Measurements from ENCODE around the gene PARP4. TPM values are rescaled to one million over a fixed set of nuclear protein-coding genes. Genes with fewer than 3 reads are reported as not detected.
"Not testable (repeated sequence)": the region's sequence is repeated elsewhere in the genome, so short reads cannot be mapped to it uniquely, and the experiment has no call there.

Gene PARP4
- total RNA-seq (2014; rRNA removed; shearing (Covaris generic)) = 52.9 and 57.3 TPM in 2 replicates

- peak; percentile 80 for DNase-seq (ENCODE audit: low spot score)
Measured at GRCh38 chr13:24512197-24512907, at the start of gene PARP4. PARP4 (minus strand) TSS chr13:24512778; CDS start chr13:24503776, 9,002 bp downstream.

DNA sequence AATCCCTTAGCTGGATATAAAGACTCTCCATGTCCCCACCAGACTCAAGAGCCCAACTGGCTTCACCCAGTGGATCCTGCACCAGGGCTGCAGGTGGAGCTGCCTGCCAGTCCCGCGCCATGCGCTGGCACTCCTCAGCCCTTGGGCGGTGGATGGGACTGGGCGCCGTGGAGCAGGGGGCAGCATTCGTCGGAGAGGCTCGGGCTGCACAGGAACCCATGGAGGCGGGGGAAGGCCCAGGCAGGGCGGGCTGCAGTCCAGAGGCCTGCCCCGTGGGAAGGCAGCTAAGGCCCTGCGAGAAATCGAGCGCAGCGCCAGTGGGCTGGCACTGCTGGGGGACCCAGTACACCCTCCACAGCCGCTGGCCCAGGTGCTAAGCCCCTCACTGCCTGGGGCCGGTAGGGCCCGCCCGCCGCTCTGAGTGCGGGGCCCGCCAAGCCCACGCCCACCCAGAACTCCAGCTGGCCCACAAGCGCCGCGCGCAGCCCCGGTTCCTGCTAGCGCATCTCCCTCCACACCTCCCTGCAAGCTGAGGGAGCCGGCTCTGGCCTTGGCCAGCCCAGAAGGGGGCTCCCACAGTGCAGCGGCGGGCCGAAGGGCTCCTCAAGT lies 48.1 kb upstream of the PARP4 start:
- DNase-seq (ENCODE audit: low spot score) = not testable (repeated sequence)

DNA sequence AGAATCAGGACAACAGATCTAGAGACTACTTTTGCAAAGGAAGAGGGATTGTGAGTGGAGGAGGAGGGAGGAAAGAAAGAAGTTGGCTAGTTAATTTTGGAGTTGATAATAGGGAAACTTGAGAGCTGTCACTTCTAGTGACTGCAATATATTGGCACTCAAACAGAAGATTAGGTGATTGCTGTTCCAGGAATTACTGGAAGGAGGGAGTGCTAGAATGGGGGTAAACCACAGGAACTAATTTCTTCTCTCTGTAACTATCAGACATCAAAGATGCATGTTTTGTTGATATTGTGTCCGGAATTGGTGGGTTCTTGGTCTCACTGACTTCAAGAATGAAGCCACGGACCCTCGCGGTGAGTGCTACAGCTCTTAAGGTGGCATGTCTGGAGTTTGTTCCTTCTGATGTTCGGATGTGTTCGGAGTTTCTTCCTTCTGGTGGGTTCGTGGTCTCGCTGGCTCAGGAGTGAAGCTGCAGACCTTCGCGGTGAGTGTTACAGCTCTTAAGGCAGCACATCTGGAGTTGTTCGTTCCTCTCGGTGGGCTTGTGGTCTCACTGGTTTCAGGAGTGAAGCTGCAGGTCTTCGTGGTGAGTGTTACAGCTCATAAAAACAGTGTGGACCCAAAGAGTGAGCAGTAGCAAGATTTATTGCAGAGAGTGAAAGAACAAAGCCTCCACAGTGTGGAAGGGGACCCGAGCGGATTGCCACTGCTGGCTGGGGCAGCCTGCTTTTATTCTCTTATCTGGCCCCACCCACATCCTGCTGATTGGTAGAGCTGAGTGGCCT lies 47.0 kb upstream of the PARP4 start:
- not testable (repeated sequence) for DNase-seq (ENCODE audit: low spot score)

- DNase-seq (ENCODE audit: low spot score) = no peak
Measured at GRCh38 chr13:24557081-24557480, 44.5 kb upstream of the PARP4 start.

GRCh38 chr13:24553892-24554291 lies 41.3 kb upstream of the PARP4 start:
- DNase-seq (ENCODE audit: low spot score) = not testable (repeated sequence)

GRCh38 chr13:24541476-24542352 lies 29.1 kb upstream of the PARP4 start:
- DNase-seq (ENCODE audit: low spot score) = not testable (repeated sequence)

DNA sequence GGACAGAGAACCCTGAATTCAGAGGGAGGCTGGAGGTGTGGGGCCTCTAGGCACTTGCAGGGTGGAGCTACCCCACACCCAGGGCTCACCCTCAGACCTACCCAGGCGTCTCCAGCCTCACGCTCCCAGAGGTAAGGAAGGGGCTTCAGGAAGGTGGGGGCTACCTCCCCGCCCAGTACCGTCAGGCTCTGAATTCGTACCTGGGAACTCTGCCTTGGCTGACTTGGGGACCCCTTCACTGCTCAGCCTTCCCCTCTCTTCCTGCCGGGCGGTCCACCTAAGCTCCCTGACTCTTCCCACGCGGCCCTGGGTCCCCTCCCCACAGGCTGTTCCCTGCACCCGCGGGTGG lies 28.5 kb upstream of the PARP4 start:
- DNase-seq (ENCODE audit: low spot score) = no peak

- DNase-seq (ENCODE audit: low spot score) = no peak
Measured at GRCh38 chr13:24540236-24541126, 27.9 kb upstream of the PARP4 start.

GRCh38 chr13:24539500-24540165 lies 27.1 kb upstream of the PARP4 start:
- DNase-seq (ENCODE audit: low spot score) = no peak

DNA sequence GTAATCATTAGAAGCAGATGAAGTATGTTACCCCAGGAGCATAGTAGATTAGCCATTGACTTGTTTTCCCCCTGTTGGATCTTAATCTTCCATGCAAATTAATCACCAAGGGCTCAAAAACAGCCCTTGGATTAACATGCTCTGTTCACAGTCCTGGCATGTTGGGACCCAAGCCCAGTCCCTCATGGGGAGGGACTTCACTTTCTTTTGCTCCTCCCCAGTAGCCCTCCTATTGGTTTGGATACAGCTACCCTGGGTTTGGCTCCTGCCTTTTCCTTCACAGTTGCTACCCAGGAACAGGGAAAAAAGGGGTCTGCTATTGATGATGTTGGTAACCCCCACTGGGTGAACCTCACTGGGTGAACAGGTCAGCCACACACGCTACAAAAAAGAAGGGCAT lies 16.9 kb upstream of the PARP4 start:
- no peak for DNase-seq (ENCODE audit: low spot score)

DNA sequence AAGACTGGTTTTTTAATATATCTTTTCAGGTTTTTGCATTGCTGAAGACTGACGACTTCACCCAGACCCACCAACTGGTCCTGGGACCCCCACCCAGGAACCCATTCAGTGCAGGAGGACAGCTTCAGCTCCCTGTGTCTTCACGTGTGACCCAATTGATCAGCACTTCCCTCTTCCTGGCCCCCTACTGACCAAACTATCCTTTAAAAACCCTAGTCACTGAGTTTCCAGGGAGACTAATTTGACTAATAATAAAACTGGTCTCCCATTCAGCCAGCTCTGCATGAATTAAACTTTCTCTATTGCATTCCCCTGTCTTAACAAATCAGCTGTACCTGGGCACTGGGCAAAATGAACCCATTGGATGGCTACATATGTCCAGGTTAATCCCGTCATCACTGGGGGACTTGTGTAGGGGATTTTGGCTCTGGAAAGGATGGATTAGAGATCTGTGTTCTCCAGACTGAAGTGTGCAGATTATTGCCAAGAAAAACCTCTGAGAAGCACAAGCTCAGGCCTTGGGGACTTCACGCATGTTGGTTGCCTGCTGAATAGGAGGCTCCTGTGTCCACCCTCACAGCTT lies 16.3 kb upstream of the PARP4 start:
- DNase-seq (ENCODE audit: low spot score) = no peak

GRCh38 chr13:24527266-24527775 lies 14.7 kb upstream of the PARP4 start:
- DNase-seq (ENCODE audit: low spot score) = no peak

DNA sequence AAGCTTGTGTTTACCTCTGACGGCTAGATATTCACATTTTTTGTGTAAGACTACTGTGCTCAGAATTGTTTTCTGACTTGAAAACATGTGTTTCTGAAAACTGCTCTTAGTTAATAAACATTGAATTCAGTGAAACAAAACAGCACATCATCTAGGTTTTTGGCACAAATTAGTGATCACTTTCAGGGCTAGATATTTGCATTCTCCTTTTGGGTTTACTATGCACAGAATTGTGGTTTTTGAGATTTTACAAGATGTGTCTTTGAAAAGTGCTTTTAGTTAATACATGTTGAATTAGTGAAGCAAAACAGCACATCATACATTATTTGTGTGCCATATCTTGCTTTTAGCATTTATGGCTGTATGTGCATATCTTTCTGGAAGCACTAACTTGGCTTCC lies 8.2 kb upstream of the PARP4 start:
- DNase-seq (ENCODE audit: low spot score) = no peak

GRCh38 chr13:24516919-24517318 lies 4.3 kb upstream of the PARP4 start:
- no peak for DNase-seq (ENCODE audit: low spot score)

DNA sequence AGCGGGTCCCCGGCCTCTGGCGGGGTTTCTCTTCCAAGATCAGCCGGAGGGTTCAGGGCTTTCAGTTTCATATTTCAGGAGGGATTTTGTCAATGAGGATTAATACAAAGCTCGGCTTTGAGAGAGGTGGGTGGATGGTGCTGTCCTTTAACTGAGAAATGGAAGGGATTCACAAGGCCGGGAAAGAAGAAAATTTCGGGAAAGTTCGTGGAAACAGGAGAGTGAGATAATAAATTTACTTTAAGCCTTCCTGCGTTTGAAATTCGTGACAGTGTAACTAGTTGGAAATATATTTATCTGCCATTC lies 283 bp upstream of the PARP4 start:
- no peak for DNase-seq (ENCODE audit: low spot score)

DNA sequence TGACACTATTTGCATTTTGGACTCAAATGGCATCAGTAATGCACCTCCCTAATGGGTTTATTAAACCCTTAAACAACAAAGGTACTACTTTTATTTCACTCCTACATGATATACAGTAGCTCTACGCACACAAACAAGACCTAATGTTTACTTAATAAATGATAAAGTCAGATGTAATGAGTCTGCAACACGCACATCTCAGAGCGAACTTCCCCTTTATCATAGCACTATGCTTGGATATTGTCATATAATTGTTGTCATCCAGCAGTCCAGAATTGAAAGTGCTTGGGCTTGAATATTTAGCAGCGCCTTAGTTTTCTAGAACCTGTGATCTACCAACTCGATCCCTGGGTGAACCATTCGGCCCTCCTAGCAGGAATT lies 772 bp downstream of the PARP4 start:
- no peak for DNase-seq (ENCODE audit: low spot score)

- DNase-seq (ENCODE audit: low spot score) = peak; percentile 90
Measured at GRCh38 chr13:24511019-24511815, 1.4 kb downstream of the PARP4 start.

DNA sequence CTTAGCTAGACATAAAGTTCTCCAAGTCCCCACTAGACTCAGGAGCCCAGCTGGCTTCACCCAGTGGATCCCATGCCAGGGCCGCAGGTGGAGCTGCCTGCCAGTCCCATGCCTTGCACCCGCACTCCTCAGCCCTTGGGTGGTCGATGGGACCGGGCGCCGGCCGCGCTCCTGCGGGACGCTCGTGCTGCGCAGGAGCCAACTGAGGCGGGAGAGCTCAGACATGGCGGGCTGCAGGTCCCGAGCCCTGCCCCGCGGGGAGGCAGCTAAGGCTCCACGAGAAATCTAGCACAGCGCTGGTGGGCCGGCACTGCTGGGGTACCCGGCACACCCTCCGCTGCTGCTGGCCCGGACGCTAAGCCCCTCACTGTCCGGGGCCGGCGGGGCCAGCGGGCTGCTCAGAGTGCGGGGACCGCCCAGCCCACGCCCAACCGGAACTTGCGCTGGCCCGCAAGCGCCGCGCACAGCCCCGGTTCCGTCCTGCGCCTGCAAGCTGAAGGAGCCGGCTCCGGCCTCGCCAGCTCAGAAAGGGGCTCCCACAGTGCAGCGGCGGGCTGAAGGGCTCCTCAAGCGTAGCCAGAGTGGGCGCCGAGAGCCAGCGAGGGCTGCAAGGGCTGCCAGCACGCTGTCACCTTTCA lies 5.8 kb downstream of the PARP4 start:
- no peak for DNase-seq (ENCODE audit: low spot score)
